Measurements from ENCODE around the gene ATP11A. TPM values are rescaled to one million over a fixed set of nuclear protein-coding genes. Genes with fewer than 3 reads are reported as not detected.

The ATP11A gene
- total RNA-seq, 1 experiment from 2014 or later, result 232 TPM

DNA sequence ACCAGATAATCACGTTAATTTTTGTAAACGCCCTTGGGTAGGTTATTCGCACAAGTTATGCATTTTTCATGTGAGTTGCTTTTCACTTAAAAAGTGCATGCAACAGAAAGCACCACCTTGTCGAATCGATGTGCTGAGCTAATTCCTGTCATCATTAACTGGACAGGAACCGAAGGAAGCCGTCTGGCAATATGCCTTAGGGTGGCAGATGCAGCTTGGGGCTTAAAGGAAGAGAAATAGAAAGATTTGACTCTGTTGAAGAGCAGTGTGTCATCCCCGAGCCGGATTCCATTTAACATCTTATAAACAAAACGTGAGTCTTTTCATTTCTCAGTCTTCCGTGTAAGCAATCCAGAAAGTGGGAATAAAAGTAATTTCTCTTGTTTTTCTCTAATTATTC is 70.0 kb downstream of the ATP11A start:
- CTCF ChIA-PET, result no interaction called here
- no peaks in the 10 kb centered on the region for H3K27me3 ChIP-seq (replicated peaks; ENCODE audit: control insufficient read depth, insufficient read depth, low read length)
- peaks cover 14% of the 10 kb centered on the region for H3K4me1 Mint-ChIP-seq (ENCODE audit: low read depth, unreplicated experiment)
- intact Hi-C loops (cut with micrococcal nuclease; ENCODE audit: unreplicated experiment), result no loop called here
- no peak for DNase-seq
- TF ChIP-seq, protein P1, sequence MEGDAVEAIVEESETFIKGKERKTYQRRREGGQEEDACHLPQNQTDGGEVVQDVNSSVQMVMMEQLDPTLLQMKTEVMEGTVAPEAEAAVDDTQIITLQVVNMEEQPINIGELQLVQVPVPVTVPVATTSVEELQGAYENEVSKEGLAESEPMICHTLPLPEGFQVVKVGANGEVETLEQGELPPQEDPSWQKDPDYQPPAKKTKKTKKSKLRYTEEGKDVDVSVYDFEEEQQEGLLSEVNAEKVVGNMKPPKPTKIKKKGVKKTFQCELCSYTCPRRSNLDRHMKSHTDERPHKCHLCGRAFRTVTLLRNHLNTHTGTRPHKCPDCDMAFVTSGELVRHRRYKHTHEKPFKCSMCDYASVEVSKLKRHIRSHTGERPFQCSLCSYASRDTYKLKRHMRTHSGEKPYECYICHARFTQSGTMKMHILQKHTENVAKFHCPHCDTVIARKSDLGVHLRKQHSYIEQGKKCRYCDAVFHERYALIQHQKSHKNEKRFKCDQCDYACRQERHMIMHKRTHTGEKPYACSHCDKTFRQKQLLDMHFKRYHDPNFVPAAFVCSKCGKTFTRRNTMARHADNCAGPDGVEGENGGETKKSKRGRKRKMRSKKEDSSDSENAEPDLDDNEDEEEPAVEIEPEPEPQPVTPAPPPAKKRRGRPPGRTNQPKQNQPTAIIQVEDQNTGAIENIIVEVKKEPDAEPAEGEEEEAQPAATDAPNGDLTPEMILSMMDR (IDR thresholded peaks at IDR 0.05; ENCODE audit: insufficient read depth in 1 of 2, low read depth in 1 of 2, low read length in 1 of 2, severe bottlenecking in 1 of 2, unreplicated experiment in 1 of 2), result no peak
- H3K4me3 ChIP-seq (ENCODE audit: low read depth, low read length), result no peak overlapping the region
- POLR2A ChIA-PET, result no interaction called here
- H3K9me3 Mint-ChIP-seq (ENCODE audit: unreplicated experiment), result no peaks in the 10 kb centered on the region
- no peaks in the 10 kb centered on the region for H3K27me3 Mint-ChIP-seq (ENCODE audit: insufficient read depth, unreplicated experiment)
- H3K4me1 ChIP-seq, result peaks cover 26% of the 10 kb centered on the region
- peaks cover 1% of the 10 kb centered on the region; the same call in 1 of the 2 replicates for H3K36me3 ChIP-seq (ENCODE audit: control insufficient read depth, insufficient read depth, low read length)
- H3K27ac Mint-ChIP-seq (ENCODE audit: unreplicated experiment), result no peak overlapping the region
- H3K4me3 Mint-ChIP-seq (ENCODE audit: unreplicated experiment), result no peak overlapping the region
- H3K9me3 ChIP-seq, result no peaks in the 10 kb centered on the region
- no TSS peak for BruUV-seq (replicated peaks)
- H3K36me3 Mint-ChIP-seq (ENCODE audit: insufficient read depth, unreplicated experiment), result peaks cover 57% of the 10 kb centered on the region

DNA sequence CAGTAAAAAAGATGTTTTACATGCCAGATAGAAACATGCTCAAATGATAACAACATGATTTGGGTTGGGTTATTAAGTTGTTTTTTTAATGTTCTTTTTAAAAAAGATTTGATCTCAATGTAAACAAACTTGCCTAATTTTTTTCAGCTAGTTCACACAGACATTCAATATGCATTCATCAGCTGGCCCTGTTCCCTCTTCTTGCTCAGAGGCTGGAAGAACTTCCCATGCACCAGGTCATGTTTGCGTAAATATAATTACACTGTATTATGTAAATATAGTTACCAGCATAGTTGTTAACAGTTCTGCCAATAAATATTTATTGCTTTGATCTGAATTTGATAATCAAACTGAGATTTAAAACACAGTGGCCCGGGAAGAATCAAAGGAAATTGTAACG is 70.6 kb downstream of the ATP11A start:
- Histone ChIP-seq H3K36me3 (ENCODE audit: control insufficient read depth, insufficient read depth, low read length) (peaks cover under 1% of the 10 kb centered on the region; the same call in 1 of the 2 replicates), H3K9me3 (no peaks in the 10 kb centered on the region), H3K27me3 (replicated peaks; ENCODE audit: control insufficient read depth, insufficient read depth, low read length) (no peaks in the 10 kb centered on the region), H3K4me3 (ENCODE audit: low read depth, low read length) (no peak overlapping the region), H3K4me1 (peaks cover 26% of the 10 kb centered on the region)
- POLR2A ChIA-PET, result no interaction called here
- Mint-ChIP-seq H3K4me1 (ENCODE audit: low read depth, unreplicated experiment) (peaks cover 14% of the 10 kb centered on the region), H3K27ac (ENCODE audit: unreplicated experiment) (no peak overlapping the region), H3K36me3 (ENCODE audit: insufficient read depth, unreplicated experiment) (peaks cover 57% of the 10 kb centered on the region), H3K27me3 (ENCODE audit: insufficient read depth, unreplicated experiment) (no peaks in the 10 kb centered on the region), H3K4me3 (ENCODE audit: unreplicated experiment) (no peak overlapping the region), H3K9me3 (ENCODE audit: unreplicated experiment) (no peaks in the 10 kb centered on the region)
- DNase-seq, result no peak
- intact Hi-C loops (cut with micrococcal nuclease; ENCODE audit: unreplicated experiment), result no loop called here
- CTCF ChIA-PET, result no interaction called here
- BruUV-seq (replicated peaks), result no TSS peak
- TF ChIP-seq, protein P1 (IDR thresholded peaks at IDR 0.05; ENCODE audit: insufficient read depth in 1 of 2, low read depth in 1 of 2, low read length in 1 of 2, severe bottlenecking in 1 of 2, unreplicated experiment in 1 of 2), result no peak

DNA sequence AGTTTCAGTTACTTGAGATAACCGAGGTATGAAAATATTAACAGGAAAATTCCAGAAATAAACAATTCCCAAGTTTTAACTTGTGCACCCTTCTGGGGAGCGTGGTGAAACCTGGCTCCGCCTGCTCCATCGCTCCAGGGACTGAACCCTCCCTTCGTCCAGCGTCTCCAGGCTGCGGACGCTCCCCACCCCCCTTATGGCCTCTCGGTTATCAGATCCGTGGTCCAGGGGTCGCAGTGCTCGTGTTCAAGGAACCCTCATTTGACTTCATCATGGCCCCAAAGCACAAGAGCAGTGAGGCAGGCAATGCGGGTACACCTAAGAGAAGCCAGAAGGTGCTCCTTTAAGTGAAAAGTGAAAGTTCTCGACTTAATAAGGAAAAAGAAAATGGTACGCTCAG is 71.1 kb downstream of the ATP11A start:
- CTCF ChIA-PET, result no interaction called here
- intact Hi-C loops (cut with micrococcal nuclease; ENCODE audit: unreplicated experiment), result no loop called here
- H3K4me1 Mint-ChIP-seq (ENCODE audit: low read depth, unreplicated experiment), result peaks cover 14% of the 10 kb centered on the region

More for the DNA sequence above, 71.1 kb downstream of the ATP11A start:
- BruUV-seq (replicated peaks), result no TSS peak
- TF ChIP-seq, protein P1 (IDR thresholded peaks at IDR 0.05; ENCODE audit: insufficient read depth in 1 of 2, low read depth in 1 of 2, low read length in 1 of 2, severe bottlenecking in 1 of 2, unreplicated experiment in 1 of 2), result no peak
- Histone ChIP-seq H3K36me3 (ENCODE audit: control insufficient read depth, insufficient read depth, low read length) (no peaks in the 10 kb centered on the region; the same call in 1 of the 2 replicates), H3K9me3 (no peaks in the 10 kb centered on the region), H3K4me1 (peaks cover 26% of the 10 kb centered on the region), H3K27me3 (replicated peaks; ENCODE audit: control insufficient read depth, insufficient read depth, low read length) (no peaks in the 10 kb centered on the region), H3K4me3 (ENCODE audit: low read depth, low read length) (no peak overlapping the region)
- Mint-ChIP-seq H3K27me3 (ENCODE audit: insufficient read depth, unreplicated experiment) (no peaks in the 10 kb centered on the region), H3K27ac (ENCODE audit: unreplicated experiment) (no peak overlapping the region), H3K4me3 (ENCODE audit: unreplicated experiment) (no peak overlapping the region), H3K36me3 (ENCODE audit: insufficient read depth, unreplicated experiment) (peaks cover 61% of the 10 kb centered on the region), H3K9me3 (ENCODE audit: unreplicated experiment) (no peaks in the 10 kb centered on the region)
- POLR2A ChIA-PET, result no interaction called here
- DNase-seq, result no peak

All from Caco-2 (cell line).